SK-N-SH treated with all-trans-retinoic acid at 6 μM for 48 hours (cell line): ENCODE results near the gene CCDC8.

ENCODE experiments used
- ARNTL ChIP-seq: fragments of 450-650 bp; formaldehyde crosslinking; IDR thresholded peaks from 2 replicates; pipeline ENCODE4 v1.5.0; 2020; ENCODE audit warnings: low read depth, mild to moderate bottlenecking, moderate library complexity, borderline replicate concordance
- CSDC2 ChIP-seq: fragments of 250-450 bp; sonication (Bioruptor Pico); IDR thresholded peaks from 2 replicates; pipeline ENCODE4 v1.5.0; 2020; ENCODE audit warnings: mild to moderate bottlenecking, moderate library complexity
- ISL1 ChIP-seq: fragments of 250-450 bp; sonication (Bioruptor Pico); IDR thresholded peaks from 2 replicates; pipeline ENCODE4 v2.1.2; 2022; ENCODE audit warnings: mild to moderate bottlenecking, moderate library complexity
- OSR1 ChIP-seq: fragments of 250-450 bp; sonication (Bioruptor Pico); IDR thresholded peaks from 2 replicates; pipeline ENCODE4 v1.8.0; 2022; ENCODE audit warnings: moderate library complexity, mild to moderate bottlenecking, inconsistent platforms
- PATZ1 ChIP-seq: fragments of 250-450 bp; sonication (Bioruptor Pico); IDR thresholded peaks from 2 replicates; pipeline ENCODE4 v1.8.0; 2020; ENCODE audit warnings: mild to moderate bottlenecking, moderate library complexity, borderline replicate concordance
- PPARA ChIP-seq: fragments of 250-450 bp; sonication (Bioruptor Pico); IDR thresholded peaks from 2 replicates; pipeline ENCODE4 v1.5.0; 2020; ENCODE audit warnings: mild to moderate bottlenecking, borderline replicate concordance
- RARB ChIP-seq: fragments of 250-450 bp; sonication (Bioruptor Pico); IDR thresholded peaks from 2 replicates; pipeline ENCODE4 v1.8.0; 2021; ENCODE audit warnings: mild to moderate bottlenecking, moderate library complexity
- SNAI2 ChIP-seq: fragments of 250-450 bp; sonication (Bioruptor Pico); IDR thresholded peaks from 2 replicates; pipeline ENCODE4 v1.5.0; 2020; ENCODE audit warnings: mild to moderate bottlenecking, moderate library complexity
- TOX ChIP-seq: fragments of 250-450 bp; sonication (Bioruptor Pico); IDR thresholded peaks from 2 replicates; pipeline ENCODE4 v1.8.0; 2021; ENCODE audit warnings: mild to moderate bottlenecking, moderate library complexity, borderline replicate concordance
- ZC3H10 ChIP-seq: fragments of 250-450 bp; sonication (Bioruptor Pico); IDR thresholded peaks from 2 replicates; pipeline ENCODE4 v1.5.1; 2021; ENCODE audit warnings: mild to moderate bottlenecking, moderate library complexity
- ZFP30 ChIP-seq: fragments of 450-650 bp; formaldehyde crosslinking; IDR thresholded peaks from 2 replicates; pipeline ENCODE4 v1.5.0; 2022; ENCODE audit warnings: mild to moderate bottlenecking, moderate library complexity
- ZNF565 ChIP-seq: fragments of 450-650 bp; formaldehyde crosslinking; conservative IDR thresholded peaks from 2 replicates; pipeline ENCODE4 v1.5.0; 2020; ENCODE audit warnings: low read depth, mild to moderate bottlenecking, moderate library complexity
- ZNF70 ChIP-seq: fragments of 450-650 bp; formaldehyde crosslinking; IDR thresholded peaks from 2 replicates; pipeline ENCODE4 v1.5.0; 2020; ENCODE audit warnings: mild to moderate bottlenecking, moderate library complexity

- no peak for TF ChIP-seq ARNTL
- TF ChIP-seq TOX (CRISPR knock-in tag): no peak
- TF ChIP-seq CSDC2 (CRISPR knock-in tag): no peak
- no peak for TF ChIP-seq PATZ1 (CRISPR knock-in tag)
- TF ChIP-seq OSR1: no peak
- TF ChIP-seq RARB (CRISPR knock-in tag): no peak
- TF ChIP-seq ZFP30 (CRISPR knock-in tag): no peak
- no peak for TF ChIP-seq ISL1 (CRISPR knock-in tag)
- TF ChIP-seq PPARA (CRISPR knock-in tag): no peak
- no peak for TF ChIP-seq SNAI2 (CRISPR knock-in tag)
- no peak for TF ChIP-seq ZNF70
- no peak for TF ChIP-seq ZC3H10 (CRISPR knock-in tag)
- TF ChIP-seq ZNF565: no peak
These were observed 51.4 kb downstream of the CCDC8 start for GRCh38 chr19:46361915-46362314.
